Endothelial cell of hepatic sinusoid (primary cell): ENCODE data around the gene CFL2.

Experiments
- in situ Hi-C: cut with HindIII; loops from 2 replicates; pipeline ENCODE4 v1.10.0; 2017; ENCODE audit warnings: low sequenced_read_pairs

The CFL2 gene

DNA sequence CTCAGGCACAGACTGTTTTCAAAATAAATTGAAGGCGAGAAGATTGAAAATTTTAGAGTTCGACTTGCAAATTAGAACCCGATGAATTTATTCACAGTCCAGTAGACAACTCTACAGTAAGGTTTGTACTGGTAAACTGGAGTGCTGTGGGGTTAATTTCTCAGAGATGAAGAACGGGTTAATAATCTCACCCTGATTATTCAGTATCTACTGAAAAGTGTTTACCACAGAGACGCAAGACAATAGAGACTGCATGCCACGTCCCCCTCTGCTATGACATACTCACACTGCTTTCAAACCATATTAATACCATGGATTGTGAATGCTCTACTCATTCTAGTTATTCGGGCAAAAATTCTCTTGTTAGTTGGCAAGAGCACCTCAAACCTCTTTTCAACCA is 36.1 kb downstream of the CFL2 start:
- in situ Hi-C loops: no loop called here

DNA sequence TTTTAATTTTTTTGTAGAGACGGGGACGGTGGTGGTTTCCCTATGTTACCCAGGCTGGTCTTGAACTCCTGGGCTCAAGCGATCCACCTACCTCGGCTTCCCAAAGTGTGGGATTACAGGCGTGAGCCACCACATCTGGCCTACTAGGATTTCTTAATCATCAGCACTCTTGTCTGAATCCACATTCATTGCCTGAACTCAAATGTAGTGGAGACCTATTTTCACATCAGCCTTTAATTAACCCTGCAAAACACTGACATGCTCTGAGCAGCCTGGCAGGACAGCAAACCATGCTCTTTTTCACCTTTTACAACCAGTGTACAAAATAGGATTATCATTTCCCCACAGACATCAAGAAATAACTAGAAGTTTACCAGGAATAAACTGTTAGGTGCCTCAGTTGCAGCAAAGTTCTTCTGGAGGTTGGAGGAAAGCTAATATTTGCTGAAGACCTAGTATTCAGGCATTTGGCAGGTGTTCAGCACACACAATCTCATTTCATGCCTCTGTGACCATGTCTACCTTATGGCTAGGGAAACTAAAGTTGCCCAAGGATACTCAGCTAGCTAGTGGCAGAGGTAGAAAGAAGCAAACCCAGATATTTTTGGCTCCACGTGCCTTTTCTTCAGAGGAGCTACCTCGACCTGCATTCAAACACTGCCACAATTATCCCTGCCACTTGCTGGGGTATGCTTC is 37.7 kb downstream of the CFL2 start:
- in situ Hi-C loops: no loop called here

DNA sequence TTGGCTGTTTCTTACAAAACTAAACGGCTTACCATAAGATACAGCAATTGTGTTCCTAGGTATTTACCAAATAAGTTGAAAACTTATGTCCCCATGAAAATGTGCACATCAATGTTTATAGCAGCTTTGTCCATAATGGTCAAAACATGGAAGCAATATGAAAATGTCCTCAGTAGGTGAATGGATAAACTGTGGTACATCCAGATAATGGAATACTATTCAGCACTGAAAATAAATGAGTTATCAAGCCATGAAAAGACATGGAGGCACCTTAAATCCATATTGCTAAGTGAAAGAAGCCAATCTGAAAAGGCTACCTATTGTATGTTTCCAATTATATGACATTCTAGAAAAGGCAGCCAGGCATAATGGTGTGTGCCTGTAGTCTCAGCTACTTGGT is 40.7 kb downstream of the CFL2 start:
- in situ Hi-C loops: no loop called here

DNA sequence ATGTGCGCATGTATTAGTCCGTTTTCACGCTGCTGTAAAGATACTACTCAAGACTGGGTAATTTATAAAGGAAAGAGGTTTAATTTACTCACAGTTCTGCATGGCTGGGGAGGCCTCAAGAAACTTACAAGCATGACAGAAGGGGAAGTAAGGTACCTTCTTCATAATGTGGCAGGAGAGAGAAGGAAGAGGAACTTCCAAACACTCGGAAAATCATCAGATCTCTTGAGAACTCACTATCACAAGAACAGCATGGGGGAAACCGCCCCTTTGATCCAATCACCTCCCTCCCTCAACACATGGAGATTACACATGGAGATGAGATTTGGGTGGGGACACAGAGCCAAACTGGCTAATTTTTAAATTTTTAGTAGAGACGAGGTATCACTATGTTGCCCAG is 42.7 kb downstream of the CFL2 start:
- in situ Hi-C loops: no loop called here

DNA sequence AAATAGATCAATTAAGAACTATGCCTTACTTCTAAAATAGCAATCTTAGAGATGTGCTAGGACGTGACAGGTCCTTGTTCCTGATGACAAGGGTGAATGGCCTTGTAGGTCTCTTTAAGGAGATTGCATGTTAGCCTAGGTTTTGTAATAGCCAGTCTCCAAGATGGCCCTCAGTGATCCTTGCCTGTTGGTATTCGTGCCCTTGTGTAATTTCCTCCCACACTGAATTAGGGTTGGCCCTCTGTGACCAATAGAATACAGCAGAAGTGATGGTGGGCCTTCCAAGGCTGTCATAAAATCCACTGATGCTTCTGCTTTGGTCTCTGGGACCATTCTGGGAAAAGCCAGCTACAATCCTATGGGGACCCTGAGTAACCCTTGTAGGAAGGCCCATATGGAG is 46.3 kb downstream of the CFL2 start:
- in situ Hi-C loops: no loop called here

DNA sequence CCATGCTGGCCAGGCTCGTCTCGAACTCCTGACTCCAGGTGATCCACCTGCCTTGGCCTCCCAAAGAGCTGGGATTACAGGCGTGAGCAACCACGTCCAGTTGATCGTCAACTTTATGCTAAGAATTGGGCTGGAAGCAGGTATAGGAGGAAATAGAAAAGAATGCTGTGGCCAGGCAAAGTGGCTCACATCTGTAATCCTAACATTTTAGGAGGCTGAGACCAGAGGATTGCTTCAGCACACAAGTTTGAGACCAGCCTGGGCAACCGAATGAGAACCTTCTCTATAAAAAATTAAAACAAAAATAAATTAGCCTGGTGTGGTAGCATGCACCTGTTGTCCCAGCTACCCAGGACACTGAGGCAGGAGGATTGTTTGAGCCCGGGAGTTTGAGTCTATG is 47.4 kb downstream of the CFL2 start:
- in situ Hi-C loops: no loop called here

DNA sequence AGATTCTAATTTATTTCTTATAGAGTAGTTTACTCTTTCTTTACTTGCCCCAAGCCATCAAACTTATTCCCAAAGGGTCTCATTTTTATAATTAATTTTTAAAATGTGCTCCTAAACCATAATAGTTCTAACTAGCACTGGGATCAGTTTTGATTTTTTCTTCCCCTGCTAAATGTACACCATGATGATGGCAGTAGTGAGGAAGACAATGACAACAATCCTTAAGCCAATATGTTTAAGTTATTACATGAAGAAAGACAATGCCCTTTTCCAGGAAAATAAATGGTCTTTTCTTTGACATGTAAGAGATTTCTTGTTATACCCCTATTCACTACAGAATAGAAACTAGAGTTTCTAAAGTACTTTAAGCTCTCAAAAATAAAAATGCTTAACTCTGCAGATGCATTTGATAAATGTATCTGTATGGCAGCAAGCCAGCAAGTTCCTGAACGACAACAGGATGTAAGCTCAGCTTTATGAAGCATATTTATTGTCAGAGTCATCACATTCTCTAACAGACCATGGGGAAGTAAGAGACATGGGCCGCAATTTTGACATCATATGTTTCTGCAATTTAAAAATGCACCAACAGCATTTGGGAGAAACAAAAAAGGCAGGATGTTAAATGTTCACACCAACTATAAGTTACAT is 48.5 kb downstream of the CFL2 start:
- in situ Hi-C loops: no loop called here

DNA sequence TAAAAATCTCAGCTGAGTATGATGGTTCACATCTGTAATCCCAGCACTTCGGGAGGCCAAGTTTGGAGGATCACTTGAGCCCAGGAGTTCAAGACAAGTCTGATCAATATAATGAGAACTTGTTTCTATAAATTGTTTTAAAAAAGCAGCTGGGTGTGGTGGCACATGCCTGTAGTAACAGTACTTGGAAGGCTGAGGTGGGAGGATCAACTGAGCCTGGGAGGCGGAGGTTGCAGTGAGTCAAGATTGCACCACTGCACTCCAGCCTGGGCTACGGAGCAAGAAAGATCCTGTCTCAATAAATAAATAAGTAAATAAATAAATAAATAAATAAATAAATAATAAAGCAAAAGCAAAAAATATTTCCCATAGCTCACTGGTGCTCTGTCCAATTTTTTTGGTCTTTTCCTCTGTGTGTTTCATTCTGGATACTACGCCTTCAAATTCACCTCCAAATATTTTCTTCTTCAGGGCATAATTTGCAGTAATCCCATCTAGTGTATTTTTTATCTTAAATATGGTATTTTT is 51.8 kb downstream of the CFL2 start:
- in situ Hi-C loops: no loop called here

DNA sequence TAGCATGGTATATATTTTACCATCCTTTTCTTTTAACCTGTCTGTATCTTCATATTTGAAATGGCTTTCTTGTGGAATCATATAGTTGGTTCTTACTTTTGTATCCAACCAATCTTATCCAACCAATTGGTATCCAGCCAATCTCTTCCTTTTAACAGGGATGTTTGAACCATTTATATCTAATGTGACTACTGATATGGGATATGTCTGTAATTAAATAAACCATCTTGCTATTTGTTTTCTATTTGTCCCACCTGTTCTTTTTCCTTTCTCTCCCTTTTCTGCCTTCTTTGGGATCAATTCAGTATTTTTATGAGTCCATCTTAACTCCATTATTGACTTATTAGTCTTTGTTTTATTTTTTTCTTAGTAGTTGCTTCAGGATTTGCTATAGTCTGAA is 53.6 kb downstream of the CFL2 start:
- in situ Hi-C loops: no loop called here
